Astrocyte of the spinal cord (primary cell): Measurements from ENCODE around the gene PCBD2.

Experiments used
- DNase-seq: peaks from one replicate; pipeline ENCODE4 v3.0.0; 2011; ENCODE audit warnings: low read depth, low spot score
- H3K4me3 ChIP-seq: 2 replicates; pipeline ENCODE4 v1.5.1; 2011; ENCODE audit warnings: low read depth, mild to moderate bottlenecking, low read length, moderate library complexity
- CTCF ChIP-seq: IDR thresholded peaks from 2 replicates; pipeline ENCODE4 v1.5.1; 2012; ENCODE audit warnings: low read depth, mild to moderate bottlenecking, low read length, inconsistent platforms
- in situ Hi-C: cut with HindIII; loops from 2 replicates; pipeline ENCODE4 v1.10.0; 2017; ENCODE audit warnings: low sequenced_read_pairs

The PCBD2 gene

GRCh38 chr5:134949316-134949715 is 44.4 kb downstream of the PCBD2 start:
- no peak for DNase-seq
- in situ Hi-C loops = no loop called here

DNA sequence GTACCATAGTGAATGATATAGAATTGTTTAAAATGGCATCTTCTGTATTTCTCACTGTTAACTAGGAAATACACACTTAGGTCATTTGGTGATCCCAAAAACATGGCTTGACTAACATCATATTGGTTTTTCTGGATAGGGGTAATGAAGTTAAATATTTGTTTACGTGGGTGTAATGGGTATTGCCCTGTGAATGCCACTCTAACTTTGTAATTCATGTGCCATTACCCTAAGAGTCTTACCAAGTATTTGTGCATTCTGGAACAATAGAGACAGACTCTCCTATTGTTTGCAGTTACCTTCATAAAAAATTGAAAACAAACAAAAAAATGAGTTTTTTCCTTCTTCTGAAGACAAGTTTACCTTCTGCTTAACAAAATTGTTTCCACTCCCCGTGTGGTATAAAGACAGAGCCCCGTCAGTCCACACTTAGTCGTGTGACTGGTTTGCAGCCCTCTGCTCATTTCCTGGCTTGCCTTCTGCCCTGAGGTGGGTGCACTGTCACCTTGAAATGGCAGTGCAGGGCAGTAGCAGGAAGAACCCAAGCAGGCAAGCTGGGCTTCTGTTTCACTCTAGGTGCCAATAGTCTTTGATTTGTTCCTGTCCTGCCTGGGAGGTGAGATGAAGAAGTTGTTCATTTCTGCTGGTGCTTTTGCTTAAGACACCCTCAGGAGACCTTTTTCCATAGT is 53.1 kb downstream of the PCBD2 start:
- TF ChIP-seq CTCF = no peak
- in situ Hi-C loops = no loop called here
- no peak overlapping the region for H3K4me3 ChIP-seq
- DNase-seq = no peak

More at GRCh38 chr5:134949316-134949715, 44.4 kb downstream of the PCBD2 start:
- no peak overlapping the region for H3K4me3 ChIP-seq
- no peak for TF ChIP-seq CTCF

DNA sequence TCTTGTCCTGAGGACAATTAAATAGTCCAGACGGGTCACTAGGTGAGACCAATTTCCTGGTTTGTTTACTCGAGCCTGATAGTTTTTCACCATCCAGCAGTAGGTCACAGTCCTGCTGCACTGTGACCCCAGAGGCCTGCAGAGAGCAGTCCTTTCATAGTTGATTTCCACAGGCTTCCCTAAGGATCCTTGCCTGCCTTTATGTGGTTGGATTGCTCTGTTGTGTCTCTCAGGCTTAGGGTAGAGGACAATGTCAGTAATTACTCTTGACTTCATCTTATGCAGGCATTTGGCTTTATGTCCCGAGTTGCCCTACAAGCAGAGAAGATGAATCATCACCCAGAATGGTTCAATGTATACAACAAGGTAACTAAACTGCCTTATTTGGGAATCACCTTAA is 53.8 kb downstream of the PCBD2 start:
- no peak for DNase-seq
- H3K4me3 ChIP-seq = no peak overlapping the region
- in situ Hi-C loops = no loop called here
- no peak for TF ChIP-seq CTCF

- no peak for TF ChIP-seq CTCF
- no peak for DNase-seq
- no peak overlapping the region for H3K4me3 ChIP-seq
- in situ Hi-C loops = no loop called here
Measured at GRCh38 chr5:134963098-134963497, 58.2 kb downstream of the PCBD2 start.

DNA sequence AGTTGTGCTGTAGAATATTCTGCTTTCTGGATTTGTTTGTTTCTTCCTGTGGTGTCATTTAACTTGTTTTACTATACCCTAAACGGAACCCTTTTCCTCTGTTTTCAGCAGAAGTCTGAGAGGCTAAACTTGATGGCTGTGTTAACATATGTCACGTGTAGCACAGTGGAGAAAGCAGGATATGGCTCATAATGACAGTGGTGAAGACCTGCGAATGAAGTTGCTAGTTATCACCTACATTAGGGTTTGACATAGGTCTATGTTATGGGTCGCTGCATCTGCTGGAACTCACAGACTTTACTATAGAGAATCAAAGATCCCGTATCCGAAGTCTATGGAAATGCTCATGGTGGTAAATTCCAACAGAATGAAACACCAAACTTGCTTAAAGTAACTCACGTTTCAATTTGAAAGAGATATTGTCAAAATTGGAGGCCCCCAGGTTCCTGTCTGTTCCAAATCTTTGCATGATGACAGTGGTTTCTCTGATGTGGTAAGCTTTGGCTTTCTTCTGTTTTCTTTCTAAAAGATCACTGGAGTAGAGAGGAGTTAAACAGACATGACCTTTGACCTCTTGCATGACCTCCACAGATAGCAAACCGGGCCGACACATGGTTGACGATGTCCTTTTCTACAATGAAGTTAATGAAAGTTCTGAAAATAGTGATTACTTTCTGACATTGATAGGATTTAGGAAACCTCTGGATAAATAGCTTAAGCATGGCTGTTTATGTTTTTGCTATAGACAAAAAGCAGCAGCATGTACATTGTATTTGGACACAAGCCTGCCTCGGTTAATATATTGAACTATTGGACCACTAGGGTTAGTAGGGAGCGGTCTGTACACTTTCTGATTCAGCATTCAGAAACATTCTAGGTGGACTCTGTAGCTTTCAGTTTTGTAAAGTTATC is 59.7 kb downstream of the PCBD2 start:
- in situ Hi-C loops = no loop called here
- H3K4me3 ChIP-seq = no peak overlapping the region
- no peak for DNase-seq
- TF ChIP-seq CTCF = no peak

GRCh38 chr5:134965271-134965825 is 60.4 kb downstream of the PCBD2 start:
- in situ Hi-C loops = no loop called here
- H3K4me3 ChIP-seq = no peak overlapping the region
- no peak for DNase-seq
- no peak for TF ChIP-seq CTCF
